ENCODE measurements around the gene SERAC1. TPM values are rescaled to one million over a fixed set of nuclear protein-coding genes. Genes with fewer than 3 reads are reported as not detected.

The SERAC1 gene
- total RNA-seq, 1 experiment from 2014 or later, result 7.6 TPM

DNA sequence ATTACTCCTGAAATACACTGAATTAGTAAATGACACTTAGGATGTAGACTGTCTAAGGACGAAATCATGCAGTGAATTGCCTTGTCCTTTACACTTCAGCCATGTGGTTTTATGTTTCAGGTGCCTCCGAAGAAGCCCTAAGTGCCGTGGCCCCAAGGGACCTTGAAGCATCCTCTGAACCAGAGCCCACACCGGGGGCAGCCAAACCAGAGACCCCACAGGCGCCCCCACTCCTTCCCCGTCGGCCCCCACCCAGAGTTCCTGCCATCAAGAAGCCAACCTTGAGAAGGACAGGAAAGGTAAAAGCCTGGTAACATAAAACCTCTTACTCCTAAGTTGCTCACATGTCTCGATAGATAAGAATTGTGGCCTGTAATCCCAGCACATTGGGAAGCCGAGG lies 75.3 kb downstream of the SERAC1 start:
- Histone ChIP-seq H3K56ac (ENCODE audit: insufficient read length, low read depth, low read length) (no peak overlapping the region), H3K79me1 (ENCODE audit: insufficient read depth, low read depth, low read length, poor library complexity, severe bottlenecking) (no peaks in the 10 kb centered on the region), H3K27ac (ENCODE audit: insufficient read length, low read depth, low read length) (no peak overlapping the region), H2BK20ac (ENCODE audit: low read depth, low read length, poor library complexity, severe bottlenecking) (no peak overlapping the region), H2BK12ac (ENCODE audit: insufficient read length, low read depth, low read length) (no peak overlapping the region), H3K4me2 (ENCODE audit: insufficient read depth, insufficient read length, low read length) (no peak overlapping the region), H2BK15ac (ENCODE audit: low read depth, low read length) (no peak overlapping the region), H2AK5ac (ENCODE audit: insufficient read length, low read length) (no peak overlapping the region), H4K91ac (ENCODE audit: insufficient read length, low read depth, low read length) (no peak overlapping the region), H3K9ac (ENCODE audit: extremely low read depth, insufficient read length, low read length) (no peak overlapping the region), H3K4me1 (ENCODE audit: insufficient read depth, low read length) (no peaks in the 10 kb centered on the region), H4K20me1 (ENCODE audit: control insufficient read depth, insufficient read depth, insufficient read length) (no peaks in the 10 kb centered on the region), H3K23ac (ENCODE audit: insufficient read length, low read depth, low read length) (no peak overlapping the region), H4K8ac (replicated peaks; ENCODE audit: insufficient read length, low read depth, low read length) (no peak overlapping the region), H3K23me2 (ENCODE audit: insufficient read length, low read depth, low read length, poor library complexity, severe bottlenecking) (no peaks in the 10 kb centered on the region), H3T11ph (ENCODE audit: low read length) (no peak overlapping the region), H3K4ac (ENCODE audit: low read depth, low read length) (no peak overlapping the region), H3K27me3 (ENCODE audit: insufficient read depth, low read length) (no peaks in the 10 kb centered on the region), H4K5ac (ENCODE audit: insufficient read length, low read depth, low read length) (no peak overlapping the region), H2AFZ (ENCODE audit: low read length) (no peak overlapping the region), H2BK120ac (ENCODE audit: low read depth, low read length, poor library complexity, severe bottlenecking) (no peak overlapping the region), H2BK5ac (ENCODE audit: insufficient read length, low read length) (no peak overlapping the region), H3K9me3 (ENCODE audit: control insufficient read depth, low read depth, low read length) (no peaks in the 10 kb centered on the region), H3K14ac (ENCODE audit: insufficient read depth, low read length) (no peak overlapping the region), H3K18ac (ENCODE audit: insufficient read length, low read depth, low read length) (no peak overlapping the region), H3K79me2 (ENCODE audit: insufficient read depth, low read length) (no peaks in the 10 kb centered on the region)
- Mint-ChIP-seq H3K36me3 (ENCODE audit: insufficient read depth in 1 of 3, low read depth in 3 of 3) (peaks cover 0 to 56% (median 7%) of the 10 kb centered on the region in 3 experiments; a peak in 5 of 7 replicates), H3K27ac (no peak overlapping the region), H3K27me3 (ENCODE audit: low read depth) (no peaks in the 10 kb centered on the region), H3K9me3 (no peaks in the 10 kb centered on the region), H3K4me3 (no peak overlapping the region), H3K4me1 (no peaks in the 10 kb centered on the region)
- WGBS (ENCODE audit: extremely low coverage, insufficient read length, low lambda C conversion rate), result no CpG with 5 or more reads among the region's 9 CpGs
- TF ChIP-seq, protein P1, sequence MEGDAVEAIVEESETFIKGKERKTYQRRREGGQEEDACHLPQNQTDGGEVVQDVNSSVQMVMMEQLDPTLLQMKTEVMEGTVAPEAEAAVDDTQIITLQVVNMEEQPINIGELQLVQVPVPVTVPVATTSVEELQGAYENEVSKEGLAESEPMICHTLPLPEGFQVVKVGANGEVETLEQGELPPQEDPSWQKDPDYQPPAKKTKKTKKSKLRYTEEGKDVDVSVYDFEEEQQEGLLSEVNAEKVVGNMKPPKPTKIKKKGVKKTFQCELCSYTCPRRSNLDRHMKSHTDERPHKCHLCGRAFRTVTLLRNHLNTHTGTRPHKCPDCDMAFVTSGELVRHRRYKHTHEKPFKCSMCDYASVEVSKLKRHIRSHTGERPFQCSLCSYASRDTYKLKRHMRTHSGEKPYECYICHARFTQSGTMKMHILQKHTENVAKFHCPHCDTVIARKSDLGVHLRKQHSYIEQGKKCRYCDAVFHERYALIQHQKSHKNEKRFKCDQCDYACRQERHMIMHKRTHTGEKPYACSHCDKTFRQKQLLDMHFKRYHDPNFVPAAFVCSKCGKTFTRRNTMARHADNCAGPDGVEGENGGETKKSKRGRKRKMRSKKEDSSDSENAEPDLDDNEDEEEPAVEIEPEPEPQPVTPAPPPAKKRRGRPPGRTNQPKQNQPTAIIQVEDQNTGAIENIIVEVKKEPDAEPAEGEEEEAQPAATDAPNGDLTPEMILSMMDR (conservative IDR thresholded peaks at IDR 0.05), result no peak
- no peak for DNase-seq

Data from H9 (cell line).